Glutamatergic neuron (in vitro differentiated cells): ENCODE measurements around the gene KHNYN. TPM values are rescaled to one million over a fixed set of nuclear protein-coding genes. Genes with fewer than 3 reads are reported as not detected.
A peak's percentile ranks its signal among the peaks of the same experiment; 100 is the strongest.

ENCODE experiments used
- DNase-seq: peaks from one replicate; pipeline ENCODE4 v3.0.0; 2022
- H3K27ac Mint-ChIP-seq: one replicate; pipeline ENCODE4 v1.8.0; 2020; ENCODE audit warnings: mild to moderate bottlenecking, mixed read lengths, inconsistent platforms; ENCODE audit not compliant: unreplicated experiment
- H3K27me3 Mint-ChIP-seq: one replicate; pipeline ENCODE4 v1.8.0; 2020; ENCODE audit warnings: mild to moderate bottlenecking, moderate library complexity, mixed read lengths, inconsistent platforms; ENCODE audit not compliant: unreplicated experiment
- H3K36me3 Mint-ChIP-seq: one replicate; pipeline ENCODE4 v1.8.0; 2020; ENCODE audit warnings: mild to moderate bottlenecking, mixed read lengths, inconsistent platforms; ENCODE audit not compliant: unreplicated experiment
- H3K4me1 Mint-ChIP-seq: one replicate; pipeline ENCODE4 v1.8.0; 2020; ENCODE audit warnings: mild to moderate bottlenecking, low read depth, mixed read lengths, inconsistent platforms; ENCODE audit not compliant: unreplicated experiment
- H3K4me3 Mint-ChIP-seq: one replicate; pipeline ENCODE4 v1.8.0; 2020; ENCODE audit warnings: mild to moderate bottlenecking, mixed read lengths, inconsistent platforms; ENCODE audit not compliant: unreplicated experiment
- H3K9me3 Mint-ChIP-seq: one replicate; pipeline ENCODE4 v1.8.0; 2020; ENCODE audit warnings: mild to moderate bottlenecking, moderate library complexity, mixed read lengths, inconsistent platforms; ENCODE audit not compliant: unreplicated experiment
- CTCF ChIP-seq: fragments of 200-600 bp; sonication (generic); IDR thresholded peaks from one replicate; pipeline ENCODE4 v1.5.0; 2021; ENCODE audit not compliant: partially characterized antibody, unreplicated experiment
- total RNA-seq: library from RNA; stranded (reverse); fragmentation: NEBNext Ultra II Directional; extraction: Animal tissue kit (Norgen Biotek cat#: 25700); gene quantifications from one replicate; pipeline ENCODE4 v1.2.1, GENCODE V29; 2021; ENCODE audit not compliant: unreplicated experiment

KHNYN gene
- total RNA-seq, 1 donor from 2014 or later: 28.9 TPM

- peaks cover 4% of the 10 kb centered on the region for H3K27me3 Mint-ChIP-seq
- DNase-seq: no peak
- TF ChIP-seq CTCF: no peak
- no peak overlapping the region for H3K27ac Mint-ChIP-seq
- no peak overlapping the region for H3K4me3 Mint-ChIP-seq
- H3K9me3 Mint-ChIP-seq: peaks cover 4% of the 10 kb centered on the region
- peaks cover 3% of the 10 kb centered on the region for H3K4me1 Mint-ChIP-seq
- no peaks in the 10 kb centered on the region for H3K36me3 Mint-ChIP-seq
Observed at GRCh38 chr14:24435192-24435810, 5.5 kb downstream of the KHNYN start.

GRCh38 chr14:24435998-24436354, 6.2 kb downstream of the KHNYN start:
- DNase-seq: no peak
- H3K27ac Mint-ChIP-seq: no peak overlapping the region
- no peak overlapping the region for H3K4me3 Mint-ChIP-seq
- H3K9me3 Mint-ChIP-seq: peaks cover 4% of the 10 kb centered on the region
- TF ChIP-seq CTCF: no peak
- peaks cover 4% of the 10 kb centered on the region for H3K27me3 Mint-ChIP-seq
- no peaks in the 10 kb centered on the region for H3K36me3 Mint-ChIP-seq
- H3K4me1 Mint-ChIP-seq: peaks cover 3% of the 10 kb centered on the region

- no peak overlapping the region for H3K4me3 Mint-ChIP-seq
- no peaks in the 10 kb centered on the region for H3K36me3 Mint-ChIP-seq
- peaks cover 3% of the 10 kb centered on the region for H3K4me1 Mint-ChIP-seq
- peaks cover 4% of the 10 kb centered on the region for H3K9me3 Mint-ChIP-seq
- no peak overlapping the region for H3K27ac Mint-ChIP-seq
- H3K27me3 Mint-ChIP-seq: peaks cover 4% of the 10 kb centered on the region
- peak; percentile 76 for TF ChIP-seq CTCF
- peak; percentile 39 for DNase-seq
Observed at GRCh38 chr14:24436355-24437019, 6.7 kb downstream of the KHNYN start.

GRCh38 chr14:24437020-24437735, 7.4 kb downstream of the KHNYN start:
- Mint-ChIP-seq H3K9me3 (peaks cover 5% of the 10 kb centered on the region), H3K27me3 (peaks cover 4% of the 10 kb centered on the region), H3K4me1 (peaks cover 6% of the 10 kb centered on the region), H3K27ac (no peak overlapping the region), H3K36me3 (no peaks in the 10 kb centered on the region), H3K4me3 (no peak overlapping the region)
- TF ChIP-seq CTCF: peak; percentile 61
- no peak for DNase-seq

- Mint-ChIP-seq H3K27me3 (peaks cover 8% of the 10 kb centered on the region), H3K4me3 (no peak overlapping the region), H3K4me1 (peaks cover 6% of the 10 kb centered on the region), H3K27ac (no peak overlapping the region), H3K9me3 (peaks cover 10% of the 10 kb centered on the region), H3K36me3 (no peaks in the 10 kb centered on the region)
- no peak for TF ChIP-seq CTCF
- DNase-seq: no peak
Observed at GRCh38 chr14:24437736-24438067, 7.9 kb downstream of the KHNYN start.
